ENCODE data around the gene CARD16.
"Not testable (repeated sequence)": the region's sequence is repeated elsewhere in the genome, so short reads cannot be mapped to it uniquely, and the experiment has no call there.

Gene CARD16

DNA sequence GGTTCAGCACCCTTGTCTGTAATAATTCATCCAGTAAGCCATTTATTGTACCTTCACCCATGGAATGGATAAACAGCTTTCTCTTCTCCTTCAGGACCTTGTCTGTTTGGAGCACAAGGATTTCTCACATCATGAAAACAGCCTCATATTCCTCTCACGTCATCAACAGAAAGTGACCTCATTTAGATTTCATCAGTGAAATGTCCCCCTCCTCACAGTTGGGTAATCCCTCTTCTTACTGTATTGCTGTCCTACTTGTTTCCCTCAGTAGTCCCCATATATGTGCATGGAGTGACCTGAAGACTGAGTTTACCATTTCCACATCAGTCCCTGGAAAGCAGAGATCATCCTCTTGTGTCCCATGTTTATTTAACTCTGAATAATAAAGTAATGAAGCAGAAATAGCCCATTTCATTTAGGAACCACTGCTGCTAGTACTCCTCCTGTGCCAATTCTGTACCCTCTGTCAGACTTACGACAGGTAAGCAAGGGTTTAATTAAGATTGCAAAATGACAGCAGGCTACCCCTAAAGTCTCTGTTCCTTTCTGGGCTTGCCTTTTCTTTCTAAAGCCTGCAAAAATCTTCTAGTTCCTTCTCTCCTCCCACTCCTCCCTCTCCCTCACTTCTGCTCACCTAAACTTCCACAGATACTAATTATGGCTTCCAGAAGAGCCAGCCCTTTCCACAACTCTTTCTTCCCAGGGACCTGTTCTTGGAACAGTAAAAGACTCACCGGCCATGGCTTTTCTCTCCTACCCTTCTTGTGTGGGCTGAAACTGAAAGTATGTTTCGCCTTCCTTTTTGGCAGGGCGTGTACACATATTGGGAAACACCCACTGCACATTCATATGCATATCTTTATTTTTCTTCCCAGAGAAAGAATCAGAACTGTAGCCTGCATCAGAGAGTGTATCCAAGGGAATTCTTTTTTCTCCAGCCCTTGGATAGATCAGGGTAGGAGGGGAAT is at the start of gene CARD16:
TSS of gene CARD16 (minus strand) at position 779 of the 968 bp plus-strand sequence. CDS start at position 741, 38 bp downstream.
- DNase-seq (ENCODE audit: low read depth): not testable (repeated sequence)

DNA sequence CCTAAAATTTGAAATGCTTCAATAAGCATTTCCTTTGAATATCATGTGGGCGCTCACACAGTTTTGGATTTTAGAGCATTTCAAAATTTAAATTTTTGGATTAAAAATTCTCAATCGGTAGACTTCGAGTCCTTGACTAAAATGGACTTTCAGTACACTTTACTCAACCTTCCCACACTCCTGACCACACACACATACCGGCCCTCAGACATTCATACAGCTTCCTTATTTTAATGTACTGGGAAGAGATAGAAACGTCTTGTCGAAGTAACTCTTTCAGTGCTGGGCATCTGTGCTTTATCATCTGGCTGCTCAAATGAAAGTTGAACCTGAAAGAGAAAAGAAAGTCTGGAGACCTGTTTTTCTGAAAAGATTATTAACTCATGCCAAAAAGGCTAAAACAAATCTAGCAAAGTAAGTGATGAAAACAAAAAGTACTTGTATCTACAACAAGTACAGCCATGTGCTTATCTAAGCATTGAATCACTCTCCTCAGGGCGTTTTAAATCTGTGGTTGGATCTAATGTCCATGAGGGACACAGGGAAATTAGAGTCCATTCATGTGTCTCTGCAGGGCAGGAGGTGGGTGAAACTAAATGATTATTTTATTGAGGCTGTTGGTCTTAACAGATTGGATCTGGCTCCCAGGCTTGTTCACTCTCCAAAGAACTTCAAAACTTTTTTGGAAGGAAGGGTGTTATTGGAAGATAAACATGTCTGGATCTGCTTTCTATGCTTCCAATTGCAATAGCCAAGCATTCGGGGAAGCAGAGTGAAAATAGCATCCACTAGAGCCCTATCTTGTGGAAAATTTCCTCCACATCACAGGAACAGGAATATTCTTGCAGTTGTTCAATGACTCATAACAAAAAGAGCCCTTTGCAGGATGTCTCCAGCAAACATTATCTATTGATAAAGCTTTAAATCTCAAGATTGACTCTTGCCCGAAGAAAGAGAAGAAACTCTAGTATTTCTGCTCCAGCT is 47.4 kb upstream of the CARD16 start:
- no peak for DNase-seq (ENCODE audit: low read depth)

DNA sequence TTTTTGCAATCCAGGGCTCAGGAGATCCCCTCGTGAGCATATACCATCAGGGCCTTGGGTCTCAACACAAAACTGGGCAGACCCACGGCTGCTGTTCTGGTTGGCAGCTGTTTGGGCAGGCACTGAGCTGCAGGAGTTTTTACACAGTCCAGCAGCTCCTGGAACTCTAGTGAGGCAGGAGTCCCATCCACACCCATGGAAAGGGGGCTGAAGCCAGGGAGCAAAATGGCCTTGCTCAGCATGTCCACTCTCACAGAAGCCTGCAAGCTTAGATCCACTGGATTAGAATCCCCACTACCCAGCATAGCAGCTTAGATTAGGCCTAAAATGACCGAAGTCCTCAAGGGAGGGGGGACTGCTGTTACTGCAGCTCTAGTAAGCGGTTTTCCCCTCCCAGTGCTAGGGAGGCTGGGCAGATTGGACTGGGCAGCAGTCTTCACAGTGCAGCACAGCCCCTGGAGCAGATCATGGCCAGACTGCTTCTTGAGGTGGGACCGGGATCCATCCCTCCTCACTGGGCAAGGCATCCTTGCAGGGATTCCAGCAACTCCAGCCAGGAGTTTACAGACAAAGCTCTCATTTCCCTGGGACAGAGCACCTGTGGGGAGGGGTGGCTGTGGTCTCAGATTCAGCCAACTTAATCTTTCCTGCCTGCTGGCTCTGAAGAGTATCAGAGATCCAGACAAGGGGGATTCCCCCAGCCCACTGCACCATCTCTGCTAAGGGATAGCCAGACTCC is 36.4 kb upstream of the CARD16 start:
- no peak for DNase-seq (ENCODE audit: low read depth)

DNA sequence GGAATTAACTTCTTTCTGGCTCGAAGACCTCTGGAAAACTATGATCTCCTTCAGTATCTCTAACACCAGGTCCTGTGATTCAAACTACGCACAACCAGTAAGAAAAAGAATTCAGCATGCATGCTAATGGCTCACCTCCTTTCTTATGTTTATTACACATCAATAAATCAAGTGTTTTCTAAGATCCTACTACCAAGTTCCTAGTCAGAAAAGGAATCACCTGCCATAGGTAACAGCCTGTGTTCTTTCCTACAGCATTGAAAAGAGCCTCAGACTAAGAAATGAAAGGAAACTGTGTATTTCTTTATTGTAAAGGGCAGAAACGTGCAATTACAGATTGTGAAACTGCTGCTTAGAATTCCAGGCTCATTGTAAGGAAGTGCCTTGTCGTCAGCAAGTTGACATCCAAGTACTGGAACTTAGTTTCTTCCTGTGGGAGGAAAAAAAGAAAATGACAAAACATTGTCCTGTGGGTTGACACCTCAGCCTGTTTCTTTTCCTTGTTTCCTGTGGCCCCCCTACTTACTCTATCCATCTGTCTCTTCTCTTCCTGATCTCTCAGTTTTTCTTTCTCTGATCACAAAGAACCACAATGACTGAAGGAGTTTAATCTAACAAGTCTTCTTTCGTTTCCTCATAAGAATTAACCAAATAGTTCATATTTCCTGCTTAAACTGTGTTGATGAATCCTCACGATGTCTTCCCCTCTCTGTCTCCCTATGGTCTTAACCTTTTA is 35.2 kb upstream of the CARD16 start:
- DNase-seq (ENCODE audit: low read depth): not testable (repeated sequence)

DNA sequence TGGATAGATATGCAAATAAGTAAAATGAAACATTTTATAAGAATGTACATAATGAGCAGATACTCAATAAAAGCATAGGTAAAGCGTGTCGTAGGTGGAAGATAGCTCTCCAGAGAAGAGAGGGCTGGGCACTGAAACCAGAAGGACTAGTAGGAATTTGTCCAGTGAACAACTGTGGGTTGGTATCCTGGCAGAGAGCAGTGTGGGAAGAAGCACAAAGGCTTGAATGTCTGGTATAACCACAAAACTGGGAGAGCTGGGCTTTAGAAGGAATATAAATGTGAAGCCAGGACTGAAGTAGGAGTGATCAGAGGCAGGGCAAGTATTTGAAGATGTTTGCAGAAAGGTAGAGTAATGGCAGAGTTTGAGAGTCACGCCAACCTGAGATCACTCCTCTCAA is 33.1 kb upstream of the CARD16 start:
- DNase-seq (ENCODE audit: low read depth): no peak

DNA sequence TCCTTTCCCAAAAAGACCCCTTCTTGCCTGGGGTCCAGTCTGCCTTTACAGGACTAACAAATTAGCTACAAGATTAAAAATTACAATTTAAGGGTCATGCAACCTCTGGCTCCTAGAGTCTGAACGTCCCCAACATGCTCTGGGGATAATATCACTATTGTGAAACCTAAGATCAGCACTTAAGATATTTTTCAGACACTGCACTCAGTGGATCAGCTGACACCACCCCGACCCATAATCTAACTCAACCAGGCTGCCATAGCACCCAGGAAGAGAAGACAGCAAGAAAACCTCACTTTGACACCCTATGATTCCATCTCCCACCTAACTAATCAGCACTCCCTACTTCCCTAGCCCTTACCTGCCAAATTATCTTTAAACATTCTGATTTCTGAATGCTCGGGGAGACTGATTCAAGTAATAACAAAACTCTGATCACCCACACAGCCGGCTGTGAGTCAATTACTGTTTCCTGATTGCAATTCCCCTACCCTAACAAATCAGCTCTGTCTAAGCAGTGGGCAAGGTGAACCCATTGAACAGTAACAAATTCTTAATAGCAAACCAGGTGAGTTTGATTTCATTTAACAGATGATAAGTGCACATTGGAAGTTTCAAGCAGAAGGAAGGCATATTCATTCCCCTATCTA is 32.1 kb upstream of the CARD16 start:
- not testable (repeated sequence) for DNase-seq (ENCODE audit: low read depth)

DNA sequence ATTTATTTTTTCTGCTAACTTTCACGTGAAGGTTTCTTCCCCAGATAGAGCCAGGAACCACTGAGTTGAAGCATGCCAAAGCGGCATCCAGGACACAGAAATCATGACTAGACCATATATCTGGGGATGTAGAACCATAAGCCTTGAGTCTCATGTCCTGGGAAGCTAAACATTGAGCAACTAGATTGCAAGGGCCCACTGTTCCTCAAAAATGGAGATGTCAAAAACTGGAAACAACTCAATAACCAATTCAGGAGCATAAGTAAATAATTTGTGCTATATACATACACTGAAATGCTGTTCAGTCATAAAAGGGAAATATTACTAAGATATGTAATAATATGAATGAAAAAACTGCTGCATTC is 29.0 kb upstream of the CARD16 start:
- no peak for DNase-seq (ENCODE audit: low read depth)

DNA sequence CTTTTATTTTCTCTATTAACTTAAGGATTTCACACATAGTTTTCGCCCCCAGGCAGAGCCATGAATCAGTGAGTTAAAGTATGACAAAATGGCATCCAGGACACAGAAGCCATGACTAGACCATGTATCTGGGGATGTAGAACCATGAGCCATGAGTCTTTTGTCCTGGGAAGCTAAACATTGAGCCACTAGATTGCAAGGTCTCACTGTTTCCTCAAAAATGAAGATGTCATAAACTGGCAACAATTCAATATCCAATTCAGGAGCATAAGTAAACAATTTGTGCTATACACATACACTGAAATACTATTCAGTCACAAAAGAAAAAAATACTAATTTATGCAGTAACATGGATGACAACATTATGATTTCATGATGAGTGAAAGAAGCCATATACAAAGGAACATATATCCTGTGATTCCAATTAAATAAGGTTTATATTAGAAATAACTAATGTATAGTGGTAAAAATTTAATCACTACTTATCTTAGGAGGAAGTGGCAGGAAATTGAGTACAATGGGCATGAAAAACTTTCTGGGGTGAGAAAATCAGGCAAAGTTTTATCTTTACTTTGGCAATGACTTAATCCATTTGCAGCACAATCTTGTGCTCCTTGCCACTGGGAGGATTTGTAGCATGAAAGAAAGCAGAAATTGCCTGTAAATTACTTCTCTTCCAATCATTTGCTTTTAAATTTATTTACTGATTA is 28.5 kb upstream of the CARD16 start:
- no peak for DNase-seq (ENCODE audit: low read depth)

DNA sequence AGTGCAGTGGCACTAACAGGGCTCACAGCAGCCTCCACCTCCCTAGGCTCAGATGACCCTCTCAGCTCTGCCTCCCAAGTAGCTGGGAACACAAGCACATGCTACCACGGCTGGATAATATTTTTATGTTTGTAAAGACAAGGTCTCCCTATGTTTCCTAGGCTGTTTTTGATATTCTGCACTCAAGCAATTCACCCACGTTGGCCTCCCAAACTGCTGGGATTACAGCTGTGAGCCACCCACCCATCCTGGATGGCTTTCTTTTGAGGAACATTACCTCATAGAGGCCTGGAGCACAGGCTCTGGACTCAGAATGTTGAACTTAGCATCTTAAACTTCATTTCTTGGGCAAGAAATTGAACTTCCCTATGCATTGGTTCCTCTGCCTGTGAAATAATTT is 26.9 kb upstream of the CARD16 start:
- DNase-seq (ENCODE audit: low read depth): not testable (repeated sequence)

DNA sequence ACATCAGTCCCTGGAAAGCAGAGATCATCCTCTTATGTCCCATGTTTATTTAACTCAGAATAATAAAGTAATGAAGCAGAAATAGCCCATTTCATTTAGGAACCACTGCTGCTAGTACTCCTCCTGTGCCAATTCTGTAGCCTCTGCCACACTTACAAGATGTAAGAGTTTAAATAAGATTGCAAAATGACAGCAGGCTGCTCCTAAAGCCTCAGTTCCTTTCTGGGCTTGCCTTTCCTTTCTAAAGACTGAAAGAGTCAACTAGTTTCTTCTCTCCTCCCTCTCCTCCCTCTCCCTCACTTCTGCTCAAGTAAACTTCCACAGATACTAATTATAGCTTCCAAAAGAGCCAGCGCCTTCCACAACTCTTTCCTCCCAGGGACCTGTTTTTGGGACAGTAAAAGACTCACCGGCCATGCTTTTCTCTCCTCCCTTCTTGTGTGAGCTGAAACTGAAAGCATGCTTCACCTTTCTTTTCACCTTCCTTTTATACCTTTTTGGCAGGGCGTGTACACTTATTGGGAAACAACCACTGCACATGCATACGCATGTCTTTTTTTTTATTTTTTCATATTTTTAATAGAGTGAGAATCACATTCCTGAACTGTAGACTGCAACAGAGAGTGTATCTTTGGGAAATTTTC is 26.1 kb upstream of the CARD16 start:
- DNase-seq (ENCODE audit: low read depth): no peak

DNA sequence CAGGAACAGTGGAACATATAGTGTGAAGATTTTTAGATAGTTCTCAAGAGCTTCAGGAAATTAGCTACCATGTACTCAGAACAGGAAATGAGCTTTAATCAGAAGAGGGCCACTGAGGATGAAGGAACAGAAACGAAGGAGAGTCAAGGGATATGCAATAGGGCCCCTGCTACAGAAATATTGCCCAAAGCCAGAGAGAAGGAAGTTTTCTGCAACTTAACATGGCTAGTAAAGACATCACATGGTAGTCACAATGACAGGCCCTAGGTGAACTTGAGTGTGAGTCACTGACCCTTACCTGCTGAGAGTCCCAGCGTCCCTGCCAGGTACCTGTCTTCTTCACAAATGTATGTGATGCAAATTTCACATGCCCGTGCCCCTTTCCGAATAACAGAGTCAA is 25.2 kb upstream of the CARD16 start:
- DNase-seq (ENCODE audit: low read depth): no peak

DNA sequence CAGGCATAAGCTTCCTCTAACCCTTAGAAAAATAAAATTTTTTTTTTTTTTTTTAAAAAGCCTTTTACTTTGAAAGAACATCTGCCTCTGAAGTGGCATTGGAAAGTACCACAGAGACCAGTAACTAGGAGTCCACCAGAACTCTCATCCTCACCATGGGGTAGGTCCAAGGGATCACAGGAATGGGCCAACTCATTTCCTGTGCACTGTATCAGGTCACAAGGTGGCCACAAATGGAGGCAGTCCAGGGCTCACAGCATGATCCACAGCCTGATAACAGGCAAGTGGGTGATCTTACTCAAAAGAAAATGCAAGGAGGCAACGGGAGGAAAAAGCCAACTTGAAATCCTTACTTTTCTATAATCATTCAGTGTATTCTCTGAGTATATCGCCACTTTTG is 24.6 kb upstream of the CARD16 start:
- not testable (repeated sequence) for DNase-seq (ENCODE audit: low read depth)

DNA sequence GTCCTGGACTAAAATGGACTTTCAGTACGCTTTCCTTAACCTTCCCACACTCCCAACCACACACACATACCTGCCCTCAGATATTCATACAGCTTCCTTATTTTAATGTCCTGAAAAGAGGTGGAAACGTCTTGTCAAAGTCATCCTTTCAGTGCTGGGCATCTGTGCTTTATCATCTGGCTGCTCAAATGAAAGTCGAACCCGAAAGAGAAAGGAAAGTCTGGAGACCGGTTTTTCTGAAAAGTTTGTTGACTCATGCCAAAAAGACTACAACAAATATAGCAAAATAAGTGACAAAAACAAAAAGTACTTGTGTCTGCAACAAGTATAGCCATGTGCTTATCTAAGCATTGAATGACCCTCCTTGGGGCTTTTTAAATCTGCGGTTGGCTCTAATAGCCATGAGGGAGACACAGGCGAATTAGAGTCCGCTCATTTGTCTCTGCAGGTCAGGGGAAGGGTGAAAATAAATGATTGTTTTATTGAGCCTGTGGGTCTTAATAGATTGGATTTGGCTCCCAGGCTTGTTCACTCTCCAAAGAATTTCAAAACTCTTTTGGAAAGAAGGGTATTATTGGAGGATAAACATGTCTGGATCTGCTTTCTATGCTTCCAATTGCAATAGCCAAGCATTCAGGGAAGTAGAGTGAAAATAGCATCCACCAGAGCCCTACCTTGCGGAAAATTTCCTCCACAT is 18.3 kb upstream of the CARD16 start:
- DNase-seq (ENCODE audit: low read depth): not testable (repeated sequence)

DNA sequence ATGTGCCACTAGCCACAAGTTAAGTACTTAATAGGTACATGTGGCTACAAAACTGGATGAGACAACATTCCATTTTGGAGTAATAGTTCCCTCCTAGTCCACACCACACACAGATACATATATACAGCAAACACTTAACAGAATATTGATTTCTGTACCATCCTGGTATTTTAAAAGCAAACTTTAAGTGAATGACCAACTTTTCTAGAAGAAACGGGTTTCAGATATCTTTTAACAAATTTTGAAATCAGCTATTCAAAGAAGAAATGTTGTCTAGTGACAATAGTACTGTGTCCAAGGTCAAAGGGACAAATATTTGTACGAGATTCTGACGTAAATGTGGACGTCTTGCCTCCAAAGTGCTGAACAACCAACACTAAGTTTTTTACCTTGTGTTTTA is 12.3 kb upstream of the CARD16 start:
- no peak for DNase-seq (ENCODE audit: low read depth)

DNA sequence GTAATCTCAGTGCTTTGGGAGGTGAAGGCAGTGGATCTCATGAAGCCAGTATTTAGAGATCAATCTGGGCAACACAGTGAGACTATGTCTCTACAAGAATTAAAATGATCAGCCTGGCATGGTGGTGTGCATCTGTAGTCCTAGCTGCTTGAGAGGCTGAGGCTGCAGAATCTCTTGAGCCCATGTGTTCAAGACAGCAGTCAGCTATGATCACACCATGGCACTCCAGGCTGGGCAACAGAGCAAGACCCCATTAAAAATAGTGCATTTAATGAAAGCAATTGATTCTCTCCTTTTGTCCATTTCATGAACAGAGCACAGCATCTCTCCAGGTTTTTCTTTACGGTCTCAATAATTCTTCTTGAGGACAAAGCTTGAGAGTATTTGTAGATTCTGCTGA is 11.3 kb upstream of the CARD16 start:
- no peak for DNase-seq (ENCODE audit: low read depth)

DNA sequence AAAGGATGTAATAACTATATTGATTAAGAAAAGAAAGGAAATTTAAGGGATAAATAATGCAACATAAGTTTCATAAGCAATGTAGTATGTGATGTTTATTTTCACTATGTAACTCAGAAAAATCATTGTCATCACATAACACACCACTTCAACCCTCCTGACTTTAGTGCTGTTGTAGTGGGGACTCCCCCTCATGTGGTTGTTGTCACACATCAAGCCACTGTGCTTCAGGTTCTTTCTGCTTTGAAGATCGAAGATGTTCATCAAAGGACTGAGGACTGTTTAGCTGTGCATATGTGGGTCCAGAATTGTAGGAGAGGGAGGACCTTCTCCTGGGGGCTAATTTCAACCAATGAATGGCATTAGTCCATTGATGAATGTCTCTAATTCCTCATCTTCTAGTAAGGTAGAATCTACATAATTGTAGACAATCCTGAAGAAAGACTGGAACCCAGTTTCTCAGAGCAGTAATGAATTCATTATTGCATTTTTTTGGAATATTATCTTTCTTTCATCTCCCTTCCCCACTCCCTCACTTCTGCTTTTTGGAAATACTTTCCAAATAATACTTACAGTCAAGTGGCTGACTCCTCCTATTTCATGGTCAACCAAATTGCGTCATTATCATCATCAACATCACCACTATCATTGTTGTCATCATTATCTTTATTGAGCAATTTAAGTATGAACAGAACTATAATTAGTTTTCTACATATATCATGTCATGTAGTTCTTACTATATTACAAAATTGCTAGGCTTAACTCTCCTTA is 9.8 kb upstream of the CARD16 start:
- no peak for DNase-seq (ENCODE audit: low read depth)

DNA sequence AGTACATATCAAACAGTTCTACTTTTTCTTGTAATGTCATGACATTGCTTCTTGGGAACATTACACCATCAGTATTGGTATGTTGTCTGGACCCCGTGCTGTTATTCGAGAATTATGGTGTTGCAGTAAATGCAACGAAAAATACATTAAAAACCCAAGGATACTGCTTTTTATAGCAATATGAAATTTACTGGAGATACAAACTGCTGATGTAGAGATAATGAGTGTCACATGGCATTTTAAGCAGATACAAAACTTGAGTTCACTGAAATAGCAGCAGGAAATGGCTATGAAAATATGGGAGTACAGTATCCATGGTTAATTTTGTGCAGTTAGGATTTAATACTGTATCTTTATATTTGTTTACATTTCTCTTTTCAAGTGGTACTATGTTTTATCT is 7.4 kb upstream of the CARD16 start:
- no peak for DNase-seq (ENCODE audit: low read depth)

DNA sequence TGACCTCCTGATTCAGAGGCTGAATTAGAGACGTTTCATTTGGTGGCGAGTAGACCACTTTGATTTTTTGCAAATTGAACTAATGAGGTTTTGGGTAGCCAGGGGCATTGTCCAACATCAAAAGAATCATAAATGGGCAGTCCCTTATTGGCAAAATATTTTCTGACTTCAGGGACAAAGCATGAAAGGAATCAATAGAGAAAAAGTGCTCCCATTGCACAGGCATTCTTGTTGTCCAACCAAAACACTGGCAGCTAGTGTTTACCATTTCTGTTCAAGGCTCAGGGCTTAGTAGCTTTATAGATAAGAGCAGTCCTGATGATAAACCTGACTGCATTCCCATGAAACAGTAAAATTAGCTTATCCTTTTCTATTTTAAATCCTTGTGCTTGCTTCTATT is 6.4 kb upstream of the CARD16 start:
- no peak for DNase-seq (ENCODE audit: low read depth)

Measured in activated gamma-delta T cell treated with anti-CD3 and anti-CD28 coated beads, Interleukin-2, amount 50 U/mL, for 16 hours (primary cell).